GM23338 (cell line): ENCODE measurements around the gene GPR61. TPM values are rescaled to one million over a fixed set of nuclear protein-coding genes. Genes with fewer than 3 reads are reported as not detected.

Experiments
- ATAC-seq: fragments of 200-7000 bp; cut with Tn5 transposase; 3 replicates; pipeline ENCODE4 v1.9.1; 2020
- DNase-seq: peaks from one replicate; pipeline ENCODE4 v3.0.0-alpha.2; 2015; ENCODE audit warnings: low spot score
- H2AFZ ChIP-seq: fragments of 200-600 bp; sonication (generic); 2 replicates; pipeline ENCODE4 v1.8.0; 2016; ENCODE audit warnings: antibody characterized with exemption, mild to moderate bottlenecking, moderate library complexity
- H3F3A ChIP-seq: fragments of 200-600 bp; sonication (generic); replicated peaks from 2 replicates; pipeline ENCODE4 v1.8.0; 2017; ENCODE audit warnings: antibody characterized with exemption, mixed run types, low read depth
- H3K27ac ChIP-seq: fragments of 200-600 bp; sonication (generic); 2 replicates; pipeline ENCODE4 v1.6.1; 2016; ENCODE audit warnings: low read depth
- H3K27me3 ChIP-seq: fragments of 200-600 bp; sonication (generic); 2 replicates; pipeline ENCODE4 v1.8.0; 2016; ENCODE audit warnings: mild to moderate bottlenecking, mixed run types, moderate library complexity; ENCODE audit not compliant: insufficient read depth
- H3K36me3 ChIP-seq: fragments of 200-600 bp; sonication (generic); 2 replicates; pipeline ENCODE4 v1.8.0; 2016; ENCODE audit warnings: mild to moderate bottlenecking; ENCODE audit not compliant: insufficient read depth
- H3K4me1 ChIP-seq: fragments of 200-600 bp; sonication (generic); 2 replicates; pipeline ENCODE4 v1.8.0; 2016; ENCODE audit warnings: mild to moderate bottlenecking, moderate library complexity; ENCODE audit not compliant: insufficient read depth
- H3K4me2 ChIP-seq: fragments of 200-600 bp; sonication (generic); 2 replicates; pipeline ENCODE4 v1.7.1; 2017; ENCODE audit warnings: mixed run types
- H3K4me3 ChIP-seq: fragments of 200-600 bp; sonication (generic); 2 replicates; pipeline ENCODE4 v1.6.1; 2016; ENCODE audit warnings: mixed run types
- H3K79me2 ChIP-seq: fragments of 200-600 bp; sonication (generic); replicated peaks from 2 replicates; pipeline ENCODE4 v1.8.0; 2017; ENCODE audit warnings: mild to moderate bottlenecking; ENCODE audit not compliant: insufficient read depth
- H3K9me2 ChIP-seq: fragments of 200-600 bp; sonication (generic); 2 replicates; pipeline ENCODE4 v1.8.0; 2017; ENCODE audit not compliant: insufficient read depth
- H4K20me1 ChIP-seq: fragments of 200-600 bp; sonication (generic); replicated peaks from 2 replicates; pipeline ENCODE4 v1.8.0; 2017; ENCODE audit warnings: mild to moderate bottlenecking; ENCODE audit not compliant: insufficient read depth
- H3K27ac Mint-ChIP-seq: 2 replicates; pipeline ENCODE4 v1.8.0; 2020; ENCODE audit warnings: inconsistent platforms, mild to moderate bottlenecking, moderate library complexity, mixed read lengths
- H3K27me3 Mint-ChIP-seq: 3 replicates; pipeline ENCODE4 v1.8.0; 2022; ENCODE audit warnings: low read depth, mild to moderate bottlenecking, moderate library complexity, mixed read lengths, inconsistent platforms; ENCODE audit not compliant: insufficient read depth, poor library complexity
- H3K36me3 Mint-ChIP-seq: 3 replicates; pipeline ENCODE4 v1.8.0; 2021; ENCODE audit warnings: low read depth, mild to moderate bottlenecking, inconsistent platforms, moderate library complexity, mixed read lengths
- H3K4me1 Mint-ChIP-seq: 3 replicates; pipeline ENCODE4 v1.8.0; 2020; ENCODE audit warnings: mild to moderate bottlenecking, inconsistent platforms, mixed read lengths
- H3K4me3 Mint-ChIP-seq: 3 replicates; pipeline ENCODE4 v1.8.0; 2021; ENCODE audit warnings: moderate library complexity, mild to moderate bottlenecking, inconsistent platforms, mixed read lengths
- H3K9me3 Mint-ChIP-seq: 3 replicates; pipeline ENCODE4 v1.8.0; 2020; ENCODE audit warnings: moderate library complexity, mild to moderate bottlenecking, inconsistent platforms, mixed read lengths
- CREB1 ChIP-seq: fragments of 250-450 bp; sonication (Bioruptor Pico); IDR thresholded peaks from 2 replicates; pipeline ENCODE4 v1.5.0; 2020; ENCODE audit warnings: low read depth, mild to moderate bottlenecking, moderate library complexity
- ETS1 ChIP-seq: IDR thresholded peaks from 2 replicates; pipeline ENCODE4 v1.6.1; 2016; ENCODE audit warnings: antibody characterized with exemption
- EZH2 ChIP-seq: fragments of 200-600 bp; sonication (generic); IDR thresholded peaks from one replicate; pipeline ENCODE4 v1.8.0; 2017; ENCODE audit warnings: antibody characterized with exemption, mild to moderate bottlenecking, low read depth; ENCODE audit not compliant: unreplicated experiment
- EZH2phosphoT487 ChIP-seq: fragments of 200-600 bp; sonication (generic); IDR thresholded peaks from one replicate; pipeline ENCODE4 v1.8.1; 2018; ENCODE audit warnings: antibody characterized with exemption; ENCODE audit not compliant: unreplicated experiment
- JUNB ChIP-seq: IDR thresholded peaks from one replicate; pipeline ENCODE4 v1.6.1; 2016; ENCODE audit warnings: antibody characterized with exemption; ENCODE audit not compliant: unreplicated experiment
- NANOG ChIP-seq: IDR thresholded peaks from 2 replicates; pipeline ENCODE4 v1.6.1; 2016; ENCODE audit warnings: antibody characterized with exemption, borderline replicate concordance
- POLR2AphosphoS5 ChIP-seq: IDR thresholded peaks from 2 replicates; pipeline ENCODE4 v1.6.1; 2016; ENCODE audit warnings: antibody characterized with exemption, low read depth
- STAT1 ChIP-seq: IDR thresholded peaks from one replicate; pipeline ENCODE4 v1.6.1; 2016; ENCODE audit warnings: antibody characterized with exemption; ENCODE audit not compliant: unreplicated experiment
- ZNF114 ChIP-seq: fragments of 250-450 bp; sonication (Bioruptor Pico); IDR thresholded peaks from 2 replicates; pipeline ENCODE4 v1.5.0; 2020; ENCODE audit warnings: mild to moderate bottlenecking, moderate library complexity
- ZNF331 ChIP-seq: fragments of 250-450 bp; sonication (Bioruptor Pico); IDR thresholded peaks from 2 replicates; pipeline ENCODE4 v1.5.0; 2020; ENCODE audit warnings: low read depth, mild to moderate bottlenecking, moderate library complexity
- ZNF462 ChIP-seq: fragments of 250-450 bp; sonication (Bioruptor Pico); IDR thresholded peaks from 2 replicates; pipeline ENCODE4 v1.5.0; 2020; ENCODE audit warnings: mild to moderate bottlenecking, moderate library complexity
- polyA plus RNA-seq: library from polyadenylated mRNA; unstranded; fragments of >200 nt; fragmentation: Nextera tagmentation; extraction: Ambion mirVana; gene quantifications from 2 replicates; pipeline ENCODE4 v1.2.1, GENCODE V29; 2016
- total RNA-seq: library from RNA; depleted of rRNA; stranded (reverse); fragments of >200 nt; shearing (Covaris generic); gene quantifications from 2 replicates; pipeline ENCODE4 v1.2.3, GENCODE V29; 2014
- TF ChIP-seq, protein P1 (sequence below), 2 experiments: fragments of 200-600 bp in 1 of 2; sonication (generic) in 1 of 2; conservative IDR thresholded peaks; 2 replicates each; pipeline versions ENCODE4 v1.5.1 to v1.6.1; 2016 to 2017; ENCODE audit warnings: antibody characterized with exemption in 2 of 2, low read depth in 2 of 2, mild to moderate bottlenecking in 2 of 2, moderate library complexity in 1 of 2
- TF ChIP-seq, protein P2 (sequence below): IDR thresholded peaks from one replicate; pipeline ENCODE4 v1.6.1; 2018; ENCODE audit warnings: antibody characterized with exemption; ENCODE audit not compliant: unreplicated experiment

Gene GPR61
- total and polyA plus RNA-seq, 2 experiments from 2014 or later: 0.13 TPM; not detected in 1

- Histone ChIP-seq H3K4me2 (no peak overlapping the region), H4K20me1 (no peaks in the 10 kb centered on the region), H3K4me1 (no peaks in the 10 kb centered on the region), H3K79me2 (no peaks in the 10 kb centered on the region), H3K4me3 (no peak overlapping the region), H2AFZ (no peak overlapping the region), H3K27ac (no peak overlapping the region), H3F3A (no peaks in the 10 kb centered on the region), H3K27me3 (peaks cover 4% of the 10 kb centered on the region), H3K9me2 (no peaks in the 10 kb centered on the region), H3K36me3 (no peaks in the 10 kb centered on the region)
- no peaks in the 10 kb centered on the region for H3K36me3 Mint-ChIP-seq
- no peaks in the 10 kb centered on the region for H3K9me3 Mint-ChIP-seq
- H3K4me1 Mint-ChIP-seq: peaks cover 6% of the 10 kb centered on the region; the same call in 1 of the 3 replicates
- H3K27me3 Mint-ChIP-seq: peaks cover 2% of the 10 kb centered on the region
- H3K4me3 Mint-ChIP-seq: no peak overlapping the region
- DNase-seq (no peak), ATAC-seq (no peak)
- no peak overlapping the region for H3K27ac Mint-ChIP-seq
- TF ChIP-seq, protein P1, sequence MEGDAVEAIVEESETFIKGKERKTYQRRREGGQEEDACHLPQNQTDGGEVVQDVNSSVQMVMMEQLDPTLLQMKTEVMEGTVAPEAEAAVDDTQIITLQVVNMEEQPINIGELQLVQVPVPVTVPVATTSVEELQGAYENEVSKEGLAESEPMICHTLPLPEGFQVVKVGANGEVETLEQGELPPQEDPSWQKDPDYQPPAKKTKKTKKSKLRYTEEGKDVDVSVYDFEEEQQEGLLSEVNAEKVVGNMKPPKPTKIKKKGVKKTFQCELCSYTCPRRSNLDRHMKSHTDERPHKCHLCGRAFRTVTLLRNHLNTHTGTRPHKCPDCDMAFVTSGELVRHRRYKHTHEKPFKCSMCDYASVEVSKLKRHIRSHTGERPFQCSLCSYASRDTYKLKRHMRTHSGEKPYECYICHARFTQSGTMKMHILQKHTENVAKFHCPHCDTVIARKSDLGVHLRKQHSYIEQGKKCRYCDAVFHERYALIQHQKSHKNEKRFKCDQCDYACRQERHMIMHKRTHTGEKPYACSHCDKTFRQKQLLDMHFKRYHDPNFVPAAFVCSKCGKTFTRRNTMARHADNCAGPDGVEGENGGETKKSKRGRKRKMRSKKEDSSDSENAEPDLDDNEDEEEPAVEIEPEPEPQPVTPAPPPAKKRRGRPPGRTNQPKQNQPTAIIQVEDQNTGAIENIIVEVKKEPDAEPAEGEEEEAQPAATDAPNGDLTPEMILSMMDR (conservative IDR thresholded peaks at IDR 0.05; ENCODE audit: low read depth in 2 of 2): no peak
- TF ChIP-seq ZNF331 (no peak), ZNF462 (CRISPR knock-in tag) (no peak), CREB1 (CRISPR knock-in tag) (no peak), POLR2AphosphoS5 (no peak), JUNB (no peak), EZH2phosphoT487 (no peak), NANOG (no peak), ZNF114 (CRISPR knock-in tag) (no peak), STAT1 (no peak), ETS1 (no peak), EZH2 (no peak)
- TF ChIP-seq, protein P2, sequence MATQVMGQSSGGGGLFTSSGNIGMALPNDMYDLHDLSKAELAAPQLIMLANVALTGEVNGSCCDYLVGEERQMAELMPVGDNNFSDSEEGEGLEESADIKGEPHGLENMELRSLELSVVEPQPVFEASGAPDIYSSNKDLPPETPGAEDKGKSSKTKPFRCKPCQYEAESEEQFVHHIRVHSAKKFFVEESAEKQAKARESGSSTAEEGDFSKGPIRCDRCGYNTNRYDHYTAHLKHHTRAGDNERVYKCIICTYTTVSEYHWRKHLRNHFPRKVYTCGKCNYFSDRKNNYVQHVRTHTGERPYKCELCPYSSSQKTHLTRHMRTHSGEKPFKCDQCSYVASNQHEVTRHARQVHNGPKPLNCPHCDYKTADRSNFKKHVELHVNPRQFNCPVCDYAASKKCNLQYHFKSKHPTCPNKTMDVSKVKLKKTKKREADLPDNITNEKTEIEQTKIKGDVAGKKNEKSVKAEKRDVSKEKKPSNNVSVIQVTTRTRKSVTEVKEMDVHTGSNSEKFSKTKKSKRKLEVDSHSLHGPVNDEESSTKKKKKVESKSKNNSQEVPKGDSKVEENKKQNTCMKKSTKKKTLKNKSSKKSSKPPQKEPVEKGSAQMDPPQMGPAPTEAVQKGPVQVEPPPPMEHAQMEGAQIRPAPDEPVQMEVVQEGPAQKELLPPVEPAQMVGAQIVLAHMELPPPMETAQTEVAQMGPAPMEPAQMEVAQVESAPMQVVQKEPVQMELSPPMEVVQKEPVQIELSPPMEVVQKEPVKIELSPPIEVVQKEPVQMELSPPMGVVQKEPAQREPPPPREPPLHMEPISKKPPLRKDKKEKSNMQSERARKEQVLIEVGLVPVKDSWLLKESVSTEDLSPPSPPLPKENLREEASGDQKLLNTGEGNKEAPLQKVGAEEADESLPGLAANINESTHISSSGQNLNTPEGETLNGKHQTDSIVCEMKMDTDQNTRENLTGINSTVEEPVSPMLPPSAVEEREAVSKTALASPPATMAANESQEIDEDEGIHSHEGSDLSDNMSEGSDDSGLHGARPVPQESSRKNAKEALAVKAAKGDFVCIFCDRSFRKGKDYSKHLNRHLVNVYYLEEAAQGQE: no peak
Observed at GRCh38 chr1:109516872-109517271, 22.8 kb upstream of the GPR61 start.
